ENCODE results near the gene ELFN2.

GRCh38 chr22:37392721-37393328 lies 34.5 kb downstream of the ELFN2 start:
- TF ChIP-seq CTCF (IDR thresholded peaks at IDR 0.05; ENCODE audit: poor library complexity) (no peak), EZH2phosphoT487 (IDR thresholded peaks at IDR 0.05; ENCODE audit: low read depth, severe bottlenecking, unreplicated experiment) (no peak), EZH2 (IDR thresholded peaks at IDR 0.05; ENCODE audit: borderline replicate concordance) (no peak)
